Cardiac septum (tissue), 1 donor: ENCODE measurements around the gene CPEB4. TPM values are rescaled to one million over a fixed set of nuclear protein-coding genes. Genes with fewer than 3 reads are reported as not detected.

ENCODE experiments used
- DNase-seq: peaks from one replicate; pipeline ENCODE4 v3.0.0-alpha.2; 2020; ENCODE audit warnings: low spot score
- intact Hi-C: fragments of 100-400 bp; cut with DNase I; formaldehyde crosslinking; loops from one replicate; pipeline ENCODE4 v1.14.0; 2022
- total RNA-seq: library from RNA; stranded (reverse); fragmentation: NEBNext Ultra II Directional; extraction: Animal tissue kit (Norgen Biotek cat#: 25700); gene quantifications from one replicate; pipeline ENCODE4 v1.2.1, GENCODE V29; 2021
- donor health status: DM: no; HTN: no; CAD: no.

CPEB4 gene
- total RNA-seq, 1 donor from 2014 or later, result 187 TPM

- intact Hi-C loops, result no loop called here
- no peak for DNase-seq
Observed at GRCh38 chr5:173881811-173882575, 6.2 kb upstream of the CPEB4 start.

GRCh38 chr5:173882632-173883031, 5.5 kb upstream of the CPEB4 start:
- DNase-seq, result no peak
- intact Hi-C loops, result no loop called here

GRCh38 chr5:173883347-173883924, 4.7 kb upstream of the CPEB4 start:
- intact Hi-C loops, result no loop called here
- no peak for DNase-seq

DNA sequence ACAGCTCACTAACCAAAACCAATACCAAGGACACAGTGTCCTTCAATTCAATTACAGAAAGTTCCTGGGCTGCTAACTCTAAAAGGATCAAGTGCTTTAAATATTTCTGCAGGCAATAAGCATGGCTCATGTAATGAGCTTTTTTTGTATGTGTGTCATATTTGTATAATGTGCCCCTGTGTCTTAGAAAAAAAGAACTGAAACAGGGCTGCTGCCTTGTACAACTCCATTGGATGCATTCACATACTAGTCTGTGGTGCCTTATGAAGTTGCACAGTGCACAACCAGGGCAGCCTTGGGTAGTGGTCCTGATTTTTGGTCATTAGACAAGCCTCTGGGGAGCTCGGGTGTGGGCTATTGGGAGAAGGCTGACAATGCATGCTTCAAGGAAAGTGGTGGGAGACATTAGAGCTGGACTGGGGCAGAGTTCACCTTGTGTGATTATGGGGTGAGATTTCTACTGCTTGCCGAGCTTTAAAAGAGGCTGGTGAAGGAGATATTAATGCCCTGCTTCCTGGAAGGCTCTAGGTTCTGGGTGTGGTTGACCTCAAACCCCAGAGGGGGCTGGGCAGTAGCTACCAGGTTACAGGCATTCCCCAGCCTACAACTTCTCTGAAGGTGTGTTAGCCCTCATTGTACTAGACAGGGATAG, 3.6 kb upstream of the CPEB4 start:
- intact Hi-C loops, result loop anchor here (5.0 kb wide), 1 partner anchor 112 kb away; no protein-coding TSS in a partner anchor
- DNase-seq, result no peak

GRCh38 chr5:173885054-173885443, 3.1 kb upstream of the CPEB4 start:
- intact Hi-C loops, result loop anchor here (5.0 kb wide), 1 partner anchor 113 kb away; no protein-coding TSS in a partner anchor
- no peak for DNase-seq

- no peak for DNase-seq
- intact Hi-C loops, result loop anchor here (2.0 to 5.0 kb wide), 2 partner anchors 25 to 113 kb away; no protein-coding TSS in a partner anchor
Observed at GRCh38 chr5:173885475-173886010, 2.6 kb upstream of the CPEB4 start.

GRCh38 chr5:173886150-173886549, 2.0 kb upstream of the CPEB4 start:
- intact Hi-C loops, result loop anchor here (2.0 to 5.0 kb wide), 2 partner anchors 25 to 114 kb away; no protein-coding TSS in a partner anchor
- DNase-seq, result no peak

DNA sequence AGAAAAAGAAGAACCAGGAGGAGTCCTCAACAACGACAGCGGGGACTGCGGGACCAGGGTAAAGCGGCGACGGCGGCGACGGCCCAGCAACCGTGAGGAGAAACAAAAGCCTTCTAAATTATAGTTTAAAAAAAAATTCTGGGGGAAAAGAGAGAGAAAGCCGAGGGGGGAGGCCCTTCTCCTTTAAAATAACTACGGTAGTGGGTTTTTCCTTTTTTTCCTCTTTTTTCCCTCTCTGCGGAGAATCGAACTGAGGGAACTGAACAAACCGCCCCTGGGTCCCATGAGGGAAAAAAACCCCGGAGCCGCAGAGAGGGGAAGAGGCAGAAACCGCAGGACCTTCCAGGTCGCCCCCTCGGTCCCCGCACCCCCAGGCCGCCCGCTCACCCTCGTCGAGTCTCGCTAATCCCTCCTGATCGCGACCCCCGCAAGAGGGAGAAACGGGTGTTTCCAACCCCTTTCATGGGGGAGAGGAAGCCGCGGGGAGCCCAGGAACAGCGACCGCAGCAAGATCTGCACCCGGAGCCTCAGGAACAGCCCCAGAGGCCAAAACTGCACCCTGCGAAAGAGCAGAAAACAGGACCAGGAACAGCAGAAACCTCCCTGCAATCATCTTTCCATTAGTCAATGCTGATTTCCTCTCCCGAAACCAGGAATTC, 453 bp downstream of the CPEB4 start:
- intact Hi-C loops, result loop anchor here (2.0 to 5.0 kb wide), 3 partner anchors 84 to 272 kb away; partner anchors contain the start of gene BOD1
- DNase-seq, result no peak

GRCh38 chr5:173890195-173890991, 2.2 kb downstream of the CPEB4 start:
- no peak for DNase-seq
- intact Hi-C loops, result loop anchor here (2.0 kb wide), 1 partner anchor 32 kb away; no protein-coding TSS in a partner anchor

GRCh38 chr5:173891308-173892116, 3.4 kb downstream of the CPEB4 start:
- intact Hi-C loops, result loop anchor here (2.0 kb wide), 1 partner anchor 31 kb away; no protein-coding TSS in a partner anchor
- no peak for DNase-seq

DNA sequence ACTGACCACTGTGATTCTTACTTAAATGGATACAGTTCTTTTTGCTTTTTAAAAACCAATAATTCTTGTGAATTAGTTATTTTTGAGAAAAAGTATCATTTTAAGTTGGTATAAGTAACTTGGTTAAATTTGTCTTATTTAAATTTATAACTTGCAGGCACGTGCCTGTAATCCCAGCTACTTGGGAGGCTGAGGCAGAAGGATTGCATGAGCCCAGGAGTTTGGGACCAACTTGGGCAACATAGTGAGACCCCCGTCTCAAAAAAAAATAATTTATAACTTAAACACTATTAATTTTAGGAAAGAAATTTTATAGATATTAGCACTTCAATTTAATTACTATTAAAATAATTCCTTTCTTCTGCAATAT, 5.0 kb downstream of the CPEB4 start:
- DNase-seq, result no peak
- intact Hi-C loops, result no loop called here

DNA sequence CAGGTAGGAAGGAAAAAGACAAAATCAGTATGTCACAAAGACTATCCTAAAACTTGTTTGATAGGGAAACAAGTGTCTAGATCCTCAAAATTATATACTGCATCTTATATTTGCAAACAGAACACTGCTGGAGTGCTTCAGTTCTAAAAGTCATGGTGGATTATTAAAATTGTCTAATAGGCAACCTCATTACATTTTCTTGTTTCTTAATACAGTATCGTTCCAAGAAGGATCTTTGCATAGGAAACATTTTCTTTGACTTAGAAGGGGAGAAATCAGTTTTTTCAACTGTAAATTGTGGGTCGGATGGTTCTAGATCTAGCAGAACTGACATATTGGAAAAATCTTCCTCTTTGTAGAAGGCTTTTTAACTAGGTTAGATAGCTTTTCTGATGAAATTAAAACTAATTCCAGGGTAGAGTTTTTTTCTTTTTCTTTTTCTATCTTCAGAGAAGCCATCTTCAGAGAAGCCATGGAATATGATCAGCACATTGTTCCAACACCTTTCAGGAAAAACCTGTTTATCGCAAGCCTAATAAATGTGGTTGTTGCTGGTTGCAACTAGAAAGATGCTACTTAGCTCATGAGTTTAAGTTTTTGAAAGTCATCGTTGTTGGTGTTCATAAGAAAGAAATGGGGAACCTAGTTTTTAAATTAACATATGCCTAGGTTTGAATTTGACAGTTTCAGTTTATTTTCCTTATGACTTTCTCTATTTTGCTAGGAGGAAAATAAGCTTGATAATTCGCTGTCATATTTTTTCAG, 7.4 kb downstream of the CPEB4 start:
- intact Hi-C loops, result loop anchor here (2.0 kb wide), 1 partner anchor 13 kb away; no protein-coding TSS in a partner anchor
- DNase-seq, result no peak

- intact Hi-C loops, result no loop called here
- DNase-seq, result no peak
Observed at GRCh38 chr5:173896631-173897030, 8.5 kb downstream of the CPEB4 start.

- intact Hi-C loops, result no loop called here
- DNase-seq, result no peak
Observed at GRCh38 chr5:173901705-173902104, 13.6 kb downstream of the CPEB4 start.

- intact Hi-C loops, result no loop called here
- DNase-seq, result no peak
Observed at GRCh38 chr5:173902334-173902733, 14.2 kb downstream of the CPEB4 start.

- no peak for DNase-seq
- intact Hi-C loops, result no loop called here
Observed at GRCh38 chr5:173902743-173903142, 14.6 kb downstream of the CPEB4 start.

- intact Hi-C loops, result no loop called here
- no peak for DNase-seq
Observed at GRCh38 chr5:173903396-173904140, 15.4 kb downstream of the CPEB4 start.
